GM21360 (cell line): Measurements from ENCODE around the gene AAK1.
A peak's percentile ranks its signal among the peaks of the same experiment; 100 is the strongest.
"Not testable (repeated sequence)": the region's sequence is repeated elsewhere in the genome, so short reads cannot be mapped to it uniquely, and the experiment has no call there.

Experiments used
- ATAC-seq: cut with Tn5 transposase; IDR thresholded peaks from one replicate; pipeline ENCODE4 v1.9.1; 2021; ENCODE audit warnings: mild to moderate bottlenecking, moderate library complexity; ENCODE audit not compliant: unreplicated experiment

AAK1 gene

DNA sequence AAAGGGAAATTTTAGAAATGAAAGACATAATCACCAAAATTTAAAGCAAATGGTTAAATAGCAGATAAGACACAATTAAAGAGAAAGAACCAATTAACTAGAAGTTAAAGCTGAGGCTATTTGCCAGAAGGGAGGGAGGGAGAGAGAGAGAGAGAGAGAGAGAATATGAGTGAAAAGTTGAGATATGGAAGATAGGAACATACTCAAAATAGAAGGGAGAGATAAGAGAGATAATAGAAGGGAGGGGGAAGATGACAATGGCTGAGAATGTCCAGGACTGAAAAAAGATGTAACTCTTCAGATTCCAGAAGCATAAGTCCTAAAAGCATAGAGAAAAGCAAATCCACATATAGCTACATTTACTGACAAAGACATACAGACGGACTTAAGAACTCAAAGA is 17.1 kb upstream of the AAK1 start:
- no peak for ATAC-seq

DNA sequence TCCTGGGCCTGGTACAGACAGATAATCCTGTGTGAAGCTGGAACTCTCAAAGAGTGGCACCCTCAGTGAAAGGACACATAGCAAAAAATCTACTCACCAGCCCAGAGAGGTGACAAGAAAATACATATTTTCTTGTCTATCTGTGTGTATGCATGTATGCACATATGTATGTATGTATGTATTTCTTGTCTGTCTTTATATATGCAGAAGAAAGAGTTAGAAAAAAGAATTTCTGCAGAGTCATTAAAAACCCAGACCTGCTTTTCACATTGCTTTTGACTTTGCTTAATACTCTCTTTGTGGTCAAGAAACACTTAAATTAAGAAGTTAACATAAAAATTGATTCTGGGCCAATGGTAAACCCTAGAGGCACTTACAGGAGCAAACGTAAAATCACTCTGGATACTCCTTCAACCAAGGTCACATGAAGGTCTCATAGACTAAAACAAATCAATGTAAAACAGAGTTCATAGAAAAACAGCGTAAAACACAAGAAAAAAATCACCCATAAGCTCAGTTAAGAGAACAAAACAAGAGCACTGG is 16.5 kb upstream of the AAK1 start:
- ATAC-seq = no peak

DNA sequence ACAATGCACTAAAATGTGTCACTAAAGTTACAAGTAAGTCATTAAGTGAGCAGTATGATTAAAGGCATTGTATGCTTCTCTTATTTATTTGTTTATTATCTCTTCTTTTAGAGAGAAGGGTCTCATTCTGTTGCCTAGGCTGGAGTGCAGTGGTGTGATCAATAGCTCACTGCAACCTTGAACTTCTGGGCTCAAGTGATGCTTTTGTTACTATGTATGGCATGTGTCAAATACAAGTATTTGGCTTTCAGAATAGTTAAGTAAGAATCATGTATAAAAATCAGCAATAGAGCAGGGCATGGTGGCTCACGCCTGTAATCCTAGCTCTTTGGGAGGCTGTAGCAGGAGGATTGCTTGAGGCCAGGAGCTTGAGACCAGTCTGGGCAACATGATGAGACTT is 15.8 kb upstream of the AAK1 start:
- ATAC-seq = no peak

DNA sequence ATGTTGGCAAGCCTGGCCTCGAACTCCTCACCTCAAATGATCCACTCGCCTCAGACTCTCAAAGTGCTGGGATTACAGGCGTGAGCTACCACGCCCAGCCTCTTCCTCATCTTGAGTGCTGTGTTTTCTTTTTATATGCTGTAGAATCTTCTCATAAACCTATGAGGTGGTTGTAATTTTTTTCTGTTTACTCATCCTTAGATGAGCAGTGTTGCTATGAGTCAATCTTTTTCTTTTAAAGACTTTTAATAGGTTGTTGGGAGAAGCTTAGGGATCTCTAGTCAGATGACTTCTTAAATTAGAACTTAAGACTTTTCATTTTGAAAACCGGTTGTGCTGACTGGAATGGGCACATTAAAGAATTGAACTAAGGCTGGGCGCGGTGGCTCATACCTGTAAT is 8.7 kb upstream of the AAK1 start:
- ATAC-seq = no peak

DNA sequence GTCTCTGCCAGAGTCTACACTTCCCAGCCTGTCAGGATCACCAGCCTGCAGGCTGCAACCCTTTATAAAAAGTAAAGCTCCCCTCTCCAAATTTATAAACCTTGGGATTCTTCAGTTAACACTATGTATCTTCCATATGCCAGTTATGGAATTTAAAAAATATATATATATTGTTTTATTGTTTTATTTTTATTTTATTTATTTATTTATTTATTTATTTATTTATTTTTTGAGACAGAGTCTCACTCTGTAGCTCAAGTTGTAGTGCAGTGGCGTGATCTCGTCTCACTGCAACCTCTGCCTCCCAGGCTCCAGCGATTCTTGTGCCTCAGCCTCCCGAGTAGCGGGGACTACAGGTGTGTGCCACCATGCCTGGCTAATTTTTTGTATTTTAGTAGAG is 3.7 kb upstream of the AAK1 start:
- ATAC-seq = not testable (repeated sequence)

DNA sequence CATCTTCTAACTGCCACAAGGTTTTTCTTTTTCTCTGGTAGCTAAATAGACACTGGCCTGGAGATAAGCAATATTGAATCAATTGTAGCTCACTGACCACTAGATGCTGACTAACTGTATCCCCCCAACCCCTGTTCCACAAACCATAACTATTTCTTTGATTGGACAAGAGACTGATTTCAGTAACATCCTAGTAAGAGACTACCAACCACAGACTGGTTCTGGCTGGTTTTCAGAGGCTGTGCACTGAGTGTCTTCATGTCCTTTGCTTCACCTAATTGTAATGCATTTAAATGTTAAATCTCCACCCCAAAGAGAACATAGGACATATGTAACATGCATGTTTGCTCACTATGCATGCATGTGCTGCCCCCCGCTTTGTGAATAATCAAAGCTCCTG is 3.2 kb upstream of the AAK1 start:
- ATAC-seq = no peak

DNA sequence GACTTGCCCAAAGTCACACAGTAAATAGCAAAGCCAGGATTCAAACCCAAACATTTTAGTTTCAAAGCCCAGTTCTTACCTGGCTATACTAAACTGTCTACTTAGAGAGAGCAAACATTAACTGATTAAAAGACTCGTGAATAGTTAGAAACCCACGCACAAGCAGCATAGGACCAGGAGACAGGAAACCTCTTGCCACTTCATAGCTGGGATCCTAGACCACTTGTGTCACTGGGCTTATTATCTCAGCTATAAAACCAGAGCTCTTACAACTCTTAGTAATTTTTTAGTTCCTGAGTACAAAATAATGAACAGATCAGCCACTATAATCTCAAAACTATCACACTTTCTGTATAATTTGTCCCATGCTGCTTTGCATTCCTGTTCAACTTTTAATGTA is 2.4 kb upstream of the AAK1 start:
- no peak for ATAC-seq

DNA sequence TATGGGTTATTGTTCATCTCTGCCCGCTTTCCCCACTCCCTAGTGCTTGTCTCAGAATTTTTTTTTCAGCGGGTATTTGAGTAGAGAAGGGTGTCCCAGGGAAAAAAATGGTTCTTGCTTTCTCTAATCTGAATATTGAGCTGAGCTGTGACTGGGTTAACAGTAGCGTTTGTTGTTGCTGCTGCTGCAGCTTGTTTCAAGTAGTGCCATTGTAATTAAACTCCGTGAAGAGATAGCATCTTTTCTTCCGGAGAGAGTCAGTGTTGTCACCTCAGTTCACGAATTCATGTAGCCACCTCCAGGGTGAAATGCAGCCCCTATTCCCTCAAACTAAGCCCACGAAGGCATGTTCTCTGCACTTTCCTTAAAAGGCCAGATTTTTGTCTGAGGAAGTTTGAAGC is 1.5 kb upstream of the AAK1 start:
- ATAC-seq = no peak

DNA sequence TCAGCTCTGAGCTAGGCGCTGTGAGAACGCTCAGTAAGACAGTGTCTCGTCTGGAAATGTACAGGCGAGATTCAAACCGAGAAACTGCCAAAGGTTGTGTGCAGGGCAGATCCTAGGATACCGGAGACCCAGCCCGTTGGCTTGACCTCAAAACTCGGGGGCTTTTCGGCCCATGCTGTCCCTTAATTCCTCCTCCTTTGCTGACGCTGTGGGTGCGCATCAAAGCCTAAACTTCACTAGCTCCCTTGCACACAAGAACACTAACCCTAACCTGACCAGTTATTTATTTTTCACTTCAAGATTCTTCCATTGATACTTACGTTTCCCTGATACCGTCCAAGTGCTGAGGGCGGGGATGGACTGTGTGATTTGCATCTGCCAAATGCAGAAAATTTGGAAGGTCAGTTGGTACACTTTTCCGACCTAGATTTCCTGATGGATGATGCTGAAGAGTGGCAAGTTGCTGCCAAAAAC is 1.0 kb upstream of the AAK1 start:
- peak; percentile 9 for ATAC-seq

DNA sequence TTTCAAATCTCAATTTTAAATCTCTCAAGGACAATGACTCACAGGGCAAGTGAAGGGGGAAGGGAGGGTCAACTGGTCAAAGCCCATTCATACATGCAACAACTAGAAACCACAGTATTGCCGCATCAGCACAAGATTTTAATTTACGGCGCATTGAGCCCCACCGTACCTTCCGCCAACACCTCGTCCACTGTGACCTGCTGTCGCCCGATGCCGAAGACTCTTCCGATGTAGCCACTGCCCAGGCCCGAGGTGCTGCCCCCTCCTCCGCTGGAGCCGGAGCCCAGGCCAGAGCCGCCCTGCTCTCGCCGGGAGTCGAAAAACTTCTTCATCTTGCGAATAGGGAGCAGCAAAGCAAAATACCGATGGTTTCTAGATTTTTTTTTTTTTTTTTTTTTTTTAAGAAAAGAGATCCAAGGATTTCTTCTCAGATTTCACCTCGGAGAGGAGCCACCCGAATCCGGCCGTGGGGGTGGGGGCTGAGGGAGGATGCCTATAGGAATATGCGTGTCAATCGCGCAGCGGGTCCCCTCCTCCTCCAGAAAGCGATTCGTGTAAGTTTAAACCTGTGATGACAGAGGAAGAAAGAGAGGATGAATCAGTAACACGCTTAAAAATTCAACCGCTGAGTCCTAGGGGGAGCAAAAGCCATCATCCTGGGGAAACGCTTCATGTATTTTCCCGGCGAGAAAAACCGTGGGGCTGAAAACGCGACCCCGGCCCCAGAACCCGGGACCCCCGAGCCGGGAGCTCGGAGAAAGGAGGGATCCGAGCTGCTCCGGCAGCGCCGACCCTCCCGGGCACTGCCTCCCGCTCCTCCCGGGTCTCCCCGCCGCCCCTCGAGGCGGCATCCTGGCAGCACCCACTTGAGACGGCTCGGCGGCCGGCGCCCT is 584 bp downstream of the AAK1 start:
- ATAC-seq = no peak

DNA sequence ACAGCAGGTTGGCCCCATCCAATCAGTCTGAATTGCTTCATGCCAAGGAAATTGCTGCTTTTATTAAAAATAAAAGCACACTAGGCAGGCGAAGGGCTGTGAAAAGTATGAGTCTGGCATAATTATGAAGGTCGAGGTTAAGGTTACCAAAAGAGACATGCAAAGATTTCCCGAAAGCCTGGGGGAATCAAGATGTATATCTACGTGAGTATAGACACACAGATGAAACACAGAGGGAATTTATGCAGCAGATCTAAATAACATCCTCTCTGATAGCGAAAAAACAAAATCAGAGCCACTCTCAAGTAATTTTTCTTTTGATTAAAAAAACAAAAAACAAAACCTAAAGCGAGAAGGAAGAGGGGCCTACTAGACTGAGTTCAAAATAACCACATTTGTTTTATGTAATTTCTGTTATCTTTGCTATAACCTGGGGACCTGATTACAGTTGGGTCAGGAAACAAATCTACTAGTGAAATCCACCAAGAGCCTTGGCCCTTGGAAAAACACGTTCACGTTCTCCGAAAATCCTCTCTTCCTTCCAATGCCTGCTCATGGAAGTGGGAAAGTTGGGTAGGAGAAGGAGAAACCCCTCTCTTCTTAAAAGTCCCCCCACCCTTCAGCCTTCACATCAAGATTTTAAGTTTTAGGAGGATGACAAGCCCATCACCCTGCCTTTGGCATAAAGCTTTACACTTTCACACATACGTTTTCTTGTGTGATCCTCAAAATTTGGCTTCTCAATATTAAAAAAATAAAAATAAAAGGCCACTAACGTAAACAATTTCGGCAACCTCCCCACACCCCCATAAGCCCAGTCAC is 1.4 kb downstream of the AAK1 start:
- no peak for ATAC-seq

DNA sequence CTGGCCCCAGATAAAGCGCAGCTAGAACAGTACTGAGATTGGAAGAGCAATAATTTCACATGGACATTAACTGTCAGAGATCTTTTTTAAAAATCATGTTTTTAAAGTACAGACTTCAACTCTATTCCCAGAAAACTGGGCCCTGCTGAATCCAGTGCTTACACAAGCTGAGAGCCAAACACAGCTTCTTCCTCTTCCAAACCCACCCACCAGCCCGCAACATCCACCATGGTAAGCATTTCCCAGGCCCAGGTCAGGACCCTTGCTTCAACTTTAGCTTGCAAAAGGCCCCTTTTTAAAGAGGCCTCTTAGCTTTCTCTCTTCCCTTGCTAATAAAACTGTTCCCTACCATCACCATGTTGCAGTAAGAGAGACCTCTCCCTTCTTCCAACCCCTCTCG is 2.1 kb downstream of the AAK1 start:
- no peak for ATAC-seq

DNA sequence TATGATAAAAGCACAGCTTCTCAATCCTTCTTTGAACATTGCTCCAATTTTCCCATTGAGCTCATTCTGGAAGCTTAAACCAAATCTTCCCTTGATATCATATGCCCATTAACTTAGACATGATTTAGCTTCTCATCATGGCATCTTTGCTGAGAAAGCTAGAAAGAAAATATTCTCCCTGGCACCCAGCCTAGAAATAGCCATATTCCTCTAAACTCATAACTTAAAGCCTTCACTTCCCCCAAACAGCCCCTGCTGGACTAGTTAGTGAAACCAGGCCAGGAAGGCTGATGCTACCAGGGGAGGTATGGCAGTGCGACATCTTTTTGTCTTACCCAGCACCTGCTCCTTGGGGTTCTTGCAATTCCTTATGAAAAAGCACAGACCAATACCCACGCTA is 4.3 kb downstream of the AAK1 start:
- ATAC-seq = no peak

DNA sequence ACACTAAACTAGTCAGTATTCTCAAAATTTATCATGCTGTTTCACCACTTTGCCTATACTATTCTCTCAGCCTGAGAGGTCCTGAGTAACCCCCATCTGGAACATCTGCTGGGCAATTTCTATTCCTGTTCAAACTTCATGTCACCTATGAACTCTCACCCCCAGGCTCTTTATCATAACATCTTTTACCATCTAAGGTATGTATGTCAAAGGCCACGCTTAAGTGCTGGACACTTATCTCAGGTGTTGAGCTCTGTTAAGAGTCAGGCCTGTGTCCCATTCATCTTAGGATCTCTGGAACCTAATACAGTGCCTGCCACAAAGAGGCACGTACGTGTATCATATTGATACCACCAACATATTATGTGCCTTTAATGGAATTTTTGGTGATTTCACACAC is 4.9 kb downstream of the AAK1 start:
- no peak for ATAC-seq

DNA sequence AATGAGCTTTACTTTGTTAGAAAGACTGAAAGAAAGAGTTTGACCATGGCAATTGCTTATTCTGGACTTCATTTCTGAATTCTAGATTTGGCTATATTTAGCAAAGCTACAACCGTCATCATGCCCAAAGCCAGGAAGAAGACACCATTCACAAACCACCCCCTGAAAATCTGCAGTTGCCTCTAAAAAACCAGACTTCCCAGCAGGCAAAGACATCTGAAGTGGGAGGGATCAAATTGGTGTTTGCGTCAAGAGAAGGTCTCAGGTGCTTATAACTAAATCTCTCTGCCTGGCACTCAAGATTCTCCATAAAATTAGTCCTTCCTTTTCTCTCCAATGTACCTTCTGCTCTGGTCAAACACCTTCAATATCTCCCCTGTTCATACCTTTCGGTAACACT is 5.6 kb downstream of the AAK1 start:
- no peak for ATAC-seq

DNA sequence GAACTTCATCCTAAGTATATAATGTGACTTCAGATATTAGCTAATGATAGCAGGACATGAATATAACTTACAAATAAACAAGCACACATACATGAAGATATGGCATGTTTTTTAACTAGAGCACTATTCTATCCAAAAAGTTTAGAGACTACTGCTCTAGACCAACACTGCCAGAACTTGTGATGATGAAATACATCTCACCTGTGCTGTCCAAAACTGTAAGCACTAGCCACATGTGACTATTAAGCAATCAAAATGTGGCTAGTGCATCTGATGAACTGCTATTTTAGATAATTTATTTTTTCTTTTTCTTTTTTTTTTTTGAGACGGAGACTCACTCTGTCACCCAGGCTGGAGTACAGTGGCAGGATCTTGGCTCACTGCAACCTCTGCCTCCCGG is 7.1 kb downstream of the AAK1 start:
- ATAC-seq = no peak

DNA sequence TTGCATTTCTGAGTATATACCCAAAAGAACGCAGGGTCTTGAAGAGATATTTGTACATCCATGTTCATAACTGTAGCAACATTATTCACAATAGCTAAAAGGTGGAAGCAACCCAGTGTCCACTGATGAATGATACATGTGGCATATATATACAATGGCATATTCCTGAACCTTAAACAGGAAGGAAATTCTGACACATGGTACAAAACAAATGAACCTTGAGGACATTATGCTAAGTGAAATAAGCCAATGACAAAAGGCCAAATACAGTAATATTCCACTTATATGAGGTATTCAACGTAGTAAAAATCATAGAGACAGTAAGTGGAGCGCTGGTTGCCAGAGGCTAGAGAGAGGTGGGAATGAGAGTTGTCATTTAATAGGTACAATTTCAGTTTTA is 8.1 kb downstream of the AAK1 start:
- no peak for ATAC-seq

DNA sequence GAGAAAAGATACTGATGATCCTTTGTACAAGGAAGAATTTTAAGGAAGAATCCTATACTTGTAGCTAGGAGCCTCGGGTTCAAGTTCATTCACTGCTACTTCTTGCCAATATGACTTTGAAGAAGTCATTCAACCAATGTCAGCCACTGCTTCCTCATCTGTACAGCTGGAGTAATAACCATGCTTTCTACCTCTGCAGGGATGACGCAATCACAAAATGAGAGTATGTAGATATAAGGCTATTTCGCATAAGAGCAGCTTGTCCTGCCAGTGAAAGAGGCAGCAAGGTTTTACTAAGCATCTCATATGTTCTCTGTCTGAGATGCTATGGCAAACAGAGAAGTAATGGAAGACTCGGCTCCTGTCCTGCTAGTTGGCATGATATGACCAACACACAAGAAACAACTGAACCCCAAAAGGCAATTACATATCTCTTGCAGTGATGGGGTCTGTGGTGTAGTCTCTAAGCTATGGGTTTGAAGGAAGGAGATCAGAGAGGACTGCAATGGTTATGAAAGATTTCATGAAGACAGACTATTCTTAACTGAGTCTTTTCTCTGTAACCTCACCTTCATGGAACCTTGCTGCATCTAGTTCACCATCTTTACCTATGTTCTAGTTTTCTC is 9.2 kb downstream of the AAK1 start:
- no peak for ATAC-seq

DNA sequence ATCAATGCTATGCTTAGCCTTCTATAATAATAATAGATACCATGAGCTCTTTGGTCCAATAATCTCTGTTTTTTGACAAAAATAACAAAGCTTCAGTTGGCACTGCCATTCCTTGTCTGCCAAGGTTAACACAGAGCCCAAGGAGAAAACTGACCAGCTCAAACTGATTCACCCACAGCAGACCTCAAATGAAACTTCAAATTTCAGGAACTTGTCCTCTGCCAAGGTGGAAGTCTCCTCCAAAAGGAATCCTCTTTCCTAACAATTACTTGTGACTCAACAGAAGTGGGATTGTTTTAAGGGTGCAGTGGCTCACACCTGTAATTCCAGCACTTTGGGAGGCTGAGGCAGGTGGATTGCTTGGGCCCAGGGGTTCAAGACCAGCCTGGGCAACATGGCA is 12.1 kb downstream of the AAK1 start:
- ATAC-seq = no peak

DNA sequence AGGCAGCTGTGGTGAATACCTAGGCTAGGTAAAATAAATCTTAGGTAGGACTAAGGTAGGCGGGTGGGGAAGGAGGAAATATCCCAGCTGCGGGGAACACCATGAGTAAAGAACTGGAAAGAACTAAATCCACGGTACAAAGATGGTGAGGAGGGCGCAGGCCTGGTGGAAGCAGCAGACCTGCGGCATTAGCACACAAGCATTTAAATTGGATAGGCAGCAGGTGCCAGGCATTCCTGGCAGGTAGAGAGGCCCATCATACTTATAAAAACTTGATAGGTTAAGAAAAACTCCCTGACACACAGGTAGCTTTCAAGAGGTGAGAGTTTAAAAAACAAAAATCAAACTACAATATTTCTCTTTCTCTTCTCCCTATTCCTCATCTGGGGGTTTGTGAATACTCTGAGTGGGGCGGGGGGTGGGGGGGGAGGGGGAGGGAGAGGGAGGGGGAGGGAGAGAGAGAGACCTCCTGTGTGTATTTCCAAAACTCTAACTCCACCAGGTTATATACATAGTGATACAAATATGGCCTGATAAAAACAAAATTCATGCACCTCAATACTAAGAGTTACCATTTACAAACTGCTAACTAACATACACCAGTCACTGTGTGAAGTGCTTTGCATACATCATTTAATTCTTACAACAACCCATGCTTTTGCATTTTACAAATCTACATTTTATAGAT is 13.5 kb downstream of the AAK1 start:
- no peak for ATAC-seq
